NCI-H2171 (cell line): ENCODE measurements around the gene ACAT2.
"Not testable (repeated sequence)": the region's sequence is repeated elsewhere in the genome, so short reads cannot be mapped to it uniquely, and the experiment has no call there.

Source experiments
- DNase-seq: peaks from one replicate; lab custom pipeline; 2025; lab: John Stamatoyannopoulos, UW

ACAT2 gene

DNA sequence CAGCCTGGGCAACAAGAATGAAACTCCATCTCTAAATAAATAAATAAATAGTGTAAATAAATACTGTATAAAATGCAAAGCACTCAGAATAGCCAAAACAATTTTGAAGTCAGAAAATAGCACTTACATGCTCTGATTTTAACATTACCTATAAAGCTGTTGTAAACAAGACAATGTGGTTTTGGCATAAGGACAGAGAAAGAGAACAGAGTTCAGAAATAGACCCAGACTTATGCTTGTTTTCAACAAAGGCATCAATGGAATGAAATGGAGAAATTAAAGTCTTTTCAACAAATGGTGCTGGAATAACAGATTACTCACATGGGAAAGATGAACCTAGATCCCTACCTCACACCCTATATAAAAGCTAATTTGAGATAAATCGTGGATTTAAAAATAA, 10.4 kb downstream of the ACAT2 start:
- DNase-seq = no peak

GRCh38 chr6:159777240-159777904, 15.5 kb downstream of the ACAT2 start:
- DNase-seq = no peak

- DNase-seq = no peak
Observed at GRCh38 chr6:159778131-159778530, 16.3 kb downstream of the ACAT2 start.

DNA sequence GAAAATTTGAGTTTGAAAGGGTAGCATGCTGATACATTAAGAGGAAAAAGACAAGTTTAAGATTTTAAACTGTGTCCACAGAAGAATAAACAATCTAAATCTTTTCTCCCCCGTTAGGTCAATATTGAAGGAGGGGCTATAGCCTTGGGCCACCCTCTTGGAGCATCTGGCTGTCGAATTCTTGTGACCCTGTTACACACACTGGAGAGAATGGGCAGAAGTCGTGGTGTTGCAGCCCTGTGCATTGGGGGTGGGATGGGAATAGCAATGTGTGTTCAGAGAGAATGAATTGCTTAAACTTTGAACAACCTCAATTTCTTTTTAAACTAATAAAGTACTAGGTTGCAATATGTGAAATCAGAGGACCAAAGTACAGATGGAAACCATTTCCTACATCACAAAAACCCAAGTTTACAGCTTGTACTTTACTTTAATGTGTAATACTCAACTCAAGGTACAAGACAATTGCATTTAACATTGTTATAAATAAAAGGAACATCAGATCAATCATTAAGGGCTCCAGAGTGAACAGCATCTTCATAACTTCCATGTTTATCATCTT, 16.8 kb downstream of the ACAT2 start:
- no peak for DNase-seq

DNA sequence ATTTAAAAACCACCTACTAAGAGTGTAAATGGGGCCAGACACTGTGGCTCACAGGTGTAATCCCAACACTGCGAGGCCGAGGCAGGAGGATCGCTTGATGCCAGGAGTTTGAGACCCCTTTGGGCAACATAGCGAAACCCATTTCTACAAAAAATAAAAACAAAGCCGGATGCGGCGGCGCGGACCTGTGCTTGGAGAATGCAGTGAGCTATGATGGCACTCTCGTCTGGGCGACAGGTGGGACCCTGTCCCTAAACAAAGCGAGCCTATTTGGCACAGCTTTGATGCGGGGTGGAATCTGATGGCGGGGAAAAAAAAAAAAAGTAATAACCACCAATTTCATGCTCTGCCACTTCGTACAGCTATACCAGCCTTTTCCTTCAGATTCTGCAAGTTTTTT, 26.4 kb downstream of the ACAT2 start:
- DNase-seq = no peak

- DNase-seq = no peak
Observed at GRCh38 chr6:159788753-159789376, 27.0 kb downstream of the ACAT2 start.

DNA sequence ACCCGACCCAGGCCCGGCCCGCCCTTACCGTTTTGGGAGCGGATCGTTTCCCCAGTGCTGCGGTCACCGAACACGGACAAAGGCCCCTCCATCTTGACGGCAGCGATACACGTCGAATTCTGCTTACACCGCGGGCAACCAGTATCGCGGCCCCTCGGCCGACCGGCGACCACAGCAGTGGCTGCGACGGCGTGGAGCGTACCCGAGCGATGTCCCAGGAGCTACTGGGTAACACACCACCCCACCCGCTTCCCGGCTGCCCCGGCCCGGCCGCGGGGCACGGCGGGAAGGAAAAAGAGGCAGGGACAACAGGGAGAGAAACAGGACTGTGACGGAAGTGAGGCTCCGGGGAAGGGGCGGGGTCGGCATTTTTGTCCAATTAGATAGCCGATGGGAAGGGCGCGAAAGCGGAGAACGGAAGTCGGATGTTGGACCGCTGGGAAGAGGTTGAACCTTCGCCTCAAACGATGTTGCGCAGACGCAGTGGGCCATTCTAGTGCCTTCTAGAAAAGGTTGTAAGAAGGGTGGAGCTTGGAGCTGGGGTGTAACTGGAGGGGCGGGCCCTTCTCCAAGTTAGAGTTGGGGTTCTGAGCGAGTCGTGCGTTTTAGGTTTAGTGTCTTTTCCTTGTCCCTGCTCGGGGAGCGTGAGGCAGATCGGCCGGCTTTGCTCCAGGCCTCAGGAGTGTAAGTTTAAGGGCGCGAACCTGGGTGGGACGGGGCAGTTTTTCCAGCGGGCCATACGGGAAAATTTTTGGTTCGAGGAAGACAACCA, 27.7 kb downstream of the ACAT2 start, which contains the start of gene TCP1:
Gene TCP1 (minus strand): TSS at position 226 of the 772 bp plus-strand sequence. CDS start 134 bp downstream, at position 92.
- DNase-seq = peak; percentile 98

- DNase-seq = peak; percentile 94
Observed at GRCh38 chr6:159790149-159790955, 28.5 kb downstream of the ACAT2 start, which contains the start of gene MRPL18. MRPL18 (plus strand) TSS chr6:159790467; CDS start chr6:159790588, 121 bp downstream.

- DNase-seq = no peak
Observed at GRCh38 chr6:159790956-159791598, 29.2 kb downstream of the ACAT2 start.

DNA sequence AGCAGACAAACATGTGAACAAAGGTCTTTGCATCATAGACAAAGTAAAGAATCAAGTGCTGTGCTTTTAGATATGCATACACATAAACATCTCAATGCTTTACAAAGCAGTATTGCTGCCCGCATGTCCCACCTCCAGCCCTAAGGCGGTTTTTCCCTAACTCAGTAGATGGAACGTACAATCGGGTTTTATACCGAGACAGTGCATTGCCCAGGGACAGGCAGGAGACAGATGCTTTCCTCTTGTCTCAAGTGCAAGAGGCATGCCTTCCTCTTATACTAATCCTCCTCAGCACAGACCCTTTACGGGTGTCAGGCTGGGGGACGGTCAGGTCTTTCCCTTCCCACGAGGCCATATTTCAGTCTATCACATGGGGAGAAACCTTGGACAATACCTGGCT, 33.1 kb downstream of the ACAT2 start:
- DNase-seq = not testable (repeated sequence)

GRCh38 chr6:159797554-159797953, 35.7 kb downstream of the ACAT2 start:
- no peak for DNase-seq

- no peak for DNase-seq
Observed at GRCh38 chr6:159800141-159800865, 38.5 kb downstream of the ACAT2 start, which contains the start of gene PNLDC1. PNLDC1 (plus strand) TSS chr6:159800276; CDS start chr6:159800308, 32 bp downstream.

DNA sequence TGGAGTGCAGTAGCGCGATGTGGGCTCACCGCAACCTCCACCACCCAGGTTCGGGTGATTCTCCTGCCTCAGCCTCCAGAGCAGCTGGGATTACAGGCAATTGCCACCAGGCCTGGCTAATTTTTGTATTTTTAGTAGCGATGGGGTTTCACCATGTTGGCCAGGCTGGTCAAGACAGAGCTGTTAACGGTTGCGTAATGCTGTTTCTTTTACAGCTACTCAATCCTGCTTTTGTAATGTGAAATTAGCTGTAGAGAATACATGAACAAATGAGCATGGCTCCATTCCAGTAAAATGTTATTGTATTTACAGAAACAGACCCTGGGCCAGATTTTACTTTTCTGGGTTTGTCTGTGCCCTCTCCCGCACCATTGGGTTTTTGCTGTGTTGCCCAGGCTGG, 40.1 kb downstream of the ACAT2 start:
- no peak for DNase-seq

DNA sequence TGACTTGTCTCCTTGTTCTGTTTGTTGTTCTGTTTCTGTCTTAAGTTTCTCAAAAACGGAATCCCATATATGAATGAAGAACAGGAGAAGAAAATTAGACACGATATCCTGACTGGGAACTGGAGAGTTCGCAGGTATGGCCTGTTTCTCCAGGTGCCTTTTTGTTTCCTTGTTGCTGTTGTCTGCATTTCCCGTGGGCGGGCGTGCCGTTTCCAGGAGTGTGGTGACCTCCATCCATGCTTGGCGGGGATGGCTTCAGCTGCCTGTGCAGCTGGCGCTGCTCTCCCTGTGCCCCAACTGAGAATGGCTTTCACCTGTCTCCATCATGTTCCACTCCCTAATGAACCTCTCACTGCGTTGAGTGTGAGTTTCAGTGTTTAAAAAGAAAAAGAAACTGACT, 42.7 kb downstream of the ACAT2 start:
- no peak for DNase-seq

DNA sequence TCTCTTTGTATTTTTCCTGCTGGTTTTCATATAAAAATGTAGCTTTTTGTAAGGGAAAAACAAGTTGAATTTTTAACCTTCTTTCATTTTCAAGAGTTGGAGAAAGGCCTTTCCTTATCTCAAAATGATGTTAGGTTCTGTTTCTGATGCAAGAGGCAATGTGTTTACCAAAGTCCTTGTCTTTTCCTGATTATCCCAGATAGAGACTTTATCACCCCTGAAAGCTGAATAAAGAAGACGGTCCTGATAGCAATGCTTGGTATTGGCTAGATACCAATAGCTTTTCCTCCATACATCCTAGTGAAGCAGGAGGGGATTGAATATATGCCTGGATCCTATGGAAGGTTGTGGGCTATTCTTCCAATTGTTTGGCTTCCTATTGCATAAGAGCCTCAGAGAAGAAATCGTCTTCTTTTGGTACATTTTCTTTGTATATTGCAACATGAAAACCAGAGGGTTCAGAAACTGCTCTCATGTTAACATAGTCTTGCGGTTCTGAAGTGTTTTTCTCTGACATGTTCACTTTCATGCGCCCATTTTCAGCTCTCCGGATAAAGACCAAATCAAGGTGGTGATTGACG, 43.7 kb downstream of the ACAT2 start:
- DNase-seq = no peak

- no peak for DNase-seq
Observed at GRCh38 chr6:159806021-159806458, 44.2 kb downstream of the ACAT2 start.

- DNase-seq = no peak
Observed at GRCh38 chr6:159807150-159807858, 45.5 kb downstream of the ACAT2 start.

DNA sequence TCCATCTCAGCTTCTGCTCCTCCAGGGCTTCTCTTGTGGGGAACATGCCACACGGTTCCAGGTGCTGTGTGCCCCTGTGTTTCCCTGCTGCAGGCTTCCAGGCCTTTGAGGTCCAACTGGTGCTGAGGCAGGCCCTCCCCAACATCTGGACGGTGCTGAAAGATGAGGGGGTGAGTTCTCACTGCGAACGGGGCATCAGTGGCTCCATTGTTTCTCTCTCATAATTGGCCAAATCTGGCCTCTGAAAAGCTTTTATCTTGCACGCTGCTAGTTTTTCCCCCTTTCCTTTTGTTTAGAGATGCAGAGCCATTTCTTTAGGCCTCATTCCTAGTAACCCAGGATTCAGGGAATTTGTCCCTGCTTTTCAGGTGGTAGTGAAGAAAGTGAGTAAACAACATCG, 46.8 kb downstream of the ACAT2 start:
- DNase-seq = no peak

DNA sequence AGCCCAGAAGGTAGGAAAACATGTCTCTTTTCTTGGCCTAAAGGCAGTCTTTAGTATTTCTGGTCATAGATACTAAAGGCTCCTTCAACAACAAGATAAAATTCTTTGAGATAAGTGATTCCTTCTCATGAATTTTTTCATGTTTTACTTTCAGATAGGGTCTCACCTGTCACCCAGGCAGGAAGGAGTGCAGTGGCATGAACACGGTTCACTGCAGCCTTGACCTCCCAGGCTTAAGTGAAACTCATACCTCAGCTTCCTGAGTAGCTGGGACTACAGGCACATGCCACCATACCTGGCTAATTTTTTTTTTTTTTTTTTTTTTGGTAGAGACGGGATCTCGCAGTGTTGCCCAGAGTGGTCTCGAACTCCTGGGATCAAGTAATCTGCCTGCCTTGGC, 47.3 kb downstream of the ACAT2 start:
- DNase-seq = no peak
